GM12875 (cell line): ENCODE results near the gene ZPR1.

Experiments used
- H3K4me3 ChIP-seq: one replicate; pipeline ENCODE4 v1.5.1; 2011; ENCODE audit warnings: low read depth, low read length, control low read depth
- TF ChIP-seq, protein P1 (sequence below): IDR thresholded peaks from 2 replicates; pipeline ENCODE4 v1.5.1; 2011; ENCODE audit warnings: low read depth, mild to moderate bottlenecking, control low read depth, inconsistent platforms, low read length, moderate library complexity, borderline replicate concordance; ENCODE audit not compliant: insufficient read depth

The ZPR1 gene

DNA sequence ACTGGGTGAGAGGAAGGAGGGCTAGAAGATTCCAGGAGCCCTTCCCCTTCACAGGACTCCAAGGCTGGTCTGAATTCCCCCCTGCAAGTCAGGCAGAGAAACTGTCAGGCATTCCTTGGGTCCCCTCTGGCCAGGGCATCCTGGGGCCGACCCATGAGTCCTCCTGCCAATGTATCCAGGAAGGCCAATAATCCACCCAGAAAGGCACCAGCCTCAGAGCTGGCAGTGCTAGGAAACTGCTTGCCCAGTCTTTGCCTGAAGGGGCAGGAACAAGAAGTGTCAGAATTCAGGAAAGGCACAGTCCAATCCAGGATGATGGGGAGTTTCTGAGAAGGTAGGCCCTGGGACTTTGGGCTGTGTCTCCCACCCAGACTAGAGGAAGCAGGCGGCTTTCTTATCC, 56.0 kb downstream of the ZPR1 start:
- no peak overlapping the region for H3K4me3 ChIP-seq
- TF ChIP-seq, protein P1, sequence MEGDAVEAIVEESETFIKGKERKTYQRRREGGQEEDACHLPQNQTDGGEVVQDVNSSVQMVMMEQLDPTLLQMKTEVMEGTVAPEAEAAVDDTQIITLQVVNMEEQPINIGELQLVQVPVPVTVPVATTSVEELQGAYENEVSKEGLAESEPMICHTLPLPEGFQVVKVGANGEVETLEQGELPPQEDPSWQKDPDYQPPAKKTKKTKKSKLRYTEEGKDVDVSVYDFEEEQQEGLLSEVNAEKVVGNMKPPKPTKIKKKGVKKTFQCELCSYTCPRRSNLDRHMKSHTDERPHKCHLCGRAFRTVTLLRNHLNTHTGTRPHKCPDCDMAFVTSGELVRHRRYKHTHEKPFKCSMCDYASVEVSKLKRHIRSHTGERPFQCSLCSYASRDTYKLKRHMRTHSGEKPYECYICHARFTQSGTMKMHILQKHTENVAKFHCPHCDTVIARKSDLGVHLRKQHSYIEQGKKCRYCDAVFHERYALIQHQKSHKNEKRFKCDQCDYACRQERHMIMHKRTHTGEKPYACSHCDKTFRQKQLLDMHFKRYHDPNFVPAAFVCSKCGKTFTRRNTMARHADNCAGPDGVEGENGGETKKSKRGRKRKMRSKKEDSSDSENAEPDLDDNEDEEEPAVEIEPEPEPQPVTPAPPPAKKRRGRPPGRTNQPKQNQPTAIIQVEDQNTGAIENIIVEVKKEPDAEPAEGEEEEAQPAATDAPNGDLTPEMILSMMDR = no peak

DNA sequence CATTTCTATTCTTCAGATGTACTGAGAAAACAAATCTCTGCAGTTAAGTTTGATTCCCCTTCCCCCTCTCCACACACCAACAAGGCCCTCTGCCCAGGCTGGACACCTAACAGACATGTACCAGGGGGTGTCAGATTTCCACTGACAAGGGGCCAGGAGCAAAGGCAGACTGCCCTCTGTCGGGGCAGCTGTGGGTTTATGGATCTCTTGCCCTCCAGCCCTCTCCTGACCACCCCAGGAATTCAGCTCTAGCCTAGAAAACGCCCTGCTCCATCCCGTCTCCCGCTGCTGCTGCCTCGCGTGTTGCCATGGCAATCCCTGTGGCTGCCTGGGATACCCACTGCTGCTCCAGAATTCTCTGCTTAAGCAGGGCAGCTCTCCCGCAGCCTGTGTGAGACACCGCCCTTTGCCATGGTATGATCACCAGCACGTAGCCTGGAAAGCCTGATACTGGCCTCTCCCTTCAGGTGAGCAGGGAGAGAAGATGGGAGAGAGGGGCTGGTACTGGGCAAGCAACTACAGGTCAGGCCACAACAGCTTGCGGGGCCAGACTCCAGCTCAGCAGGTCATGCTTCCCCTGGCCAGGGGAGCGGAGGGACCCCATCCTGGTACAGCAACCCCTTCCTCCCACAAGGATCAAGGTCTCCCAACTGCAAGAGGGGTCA, 56.6 kb downstream of the ZPR1 start:
- no peak overlapping the region for H3K4me3 ChIP-seq
- TF ChIP-seq, protein P1 = no peak

DNA sequence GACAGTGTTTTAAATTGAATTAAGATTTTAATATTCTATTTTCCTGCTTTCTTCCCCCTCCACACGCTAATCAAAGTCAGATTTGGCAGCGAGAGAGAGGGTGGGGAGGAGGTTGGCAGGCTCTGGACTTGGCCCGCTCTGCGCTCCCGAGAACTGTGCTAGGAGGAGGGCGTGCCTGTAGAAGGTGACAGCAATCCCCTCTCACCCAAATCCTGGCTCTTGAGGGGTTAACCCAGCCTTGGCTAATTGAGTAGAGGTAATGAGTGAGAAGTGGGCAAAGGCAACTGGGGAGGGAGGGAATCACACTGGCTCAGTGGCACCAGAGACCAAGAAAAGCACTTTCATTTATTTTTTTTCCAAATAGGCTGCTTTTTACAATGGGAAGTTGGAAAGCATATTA, 57.2 kb downstream of the ZPR1 start:
- no peak overlapping the region for H3K4me3 ChIP-seq

DNA sequence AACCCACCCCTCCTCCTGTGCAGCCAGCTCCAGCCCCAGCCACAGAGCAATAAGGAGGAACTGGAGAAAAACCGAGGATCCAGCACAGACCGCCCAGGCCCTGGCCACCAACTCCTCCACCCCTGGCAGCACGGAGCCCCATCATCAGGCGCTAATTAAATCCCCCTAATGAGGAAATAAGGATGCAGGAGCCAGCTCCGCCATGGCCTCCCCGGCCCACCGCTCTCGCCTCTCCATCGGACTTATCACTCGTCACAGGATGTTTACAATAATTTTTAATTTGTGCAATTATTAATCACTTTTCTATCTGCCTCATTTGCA, 57.6 kb downstream of the ZPR1 start:
- TF ChIP-seq, protein P1 = no peak

More for the DNA sequence above, 57.2 kb downstream of the ZPR1 start:
- TF ChIP-seq, protein P1 = no peak

DNA sequence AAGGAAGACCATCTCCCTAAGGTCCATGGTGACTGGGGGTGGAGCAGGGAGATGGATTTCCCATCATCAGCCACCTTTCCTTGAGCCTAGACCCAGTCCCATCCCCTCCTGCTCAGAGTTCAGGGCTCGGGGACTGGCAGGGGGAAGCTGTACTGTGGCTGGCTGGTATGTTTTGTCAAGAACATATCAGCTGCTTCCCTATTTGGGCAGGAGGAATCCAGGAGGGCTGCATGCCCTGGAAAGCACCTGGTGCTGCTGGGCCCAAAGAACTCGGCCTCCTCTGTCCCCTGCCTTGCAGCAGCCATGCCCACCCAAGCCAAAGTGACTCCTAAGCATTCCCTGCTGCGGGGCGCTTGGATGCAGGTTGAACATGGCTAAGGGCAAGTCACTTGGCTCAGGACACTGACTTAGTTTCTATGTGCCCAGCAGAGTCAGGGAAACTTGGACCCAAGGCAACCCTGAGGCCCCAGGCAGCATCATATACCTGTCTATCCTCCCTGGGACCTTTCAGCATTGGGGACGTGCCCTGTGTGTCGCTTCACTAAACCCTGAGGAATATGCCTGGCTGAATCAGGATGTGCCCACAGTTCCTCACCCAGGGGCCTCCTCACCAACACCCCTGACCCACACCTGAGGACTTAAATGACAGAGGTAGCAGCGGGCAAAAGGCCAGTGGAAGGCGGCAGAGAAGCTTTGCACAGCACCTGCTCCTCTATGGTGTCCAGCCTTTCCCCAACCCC, 58.2 kb downstream of the ZPR1 start:
- TF ChIP-seq, protein P1 = no peak
- no peak overlapping the region for H3K4me3 ChIP-seq

More for the DNA sequence above, 57.6 kb downstream of the ZPR1 start:
- no peak overlapping the region for H3K4me3 ChIP-seq

DNA sequence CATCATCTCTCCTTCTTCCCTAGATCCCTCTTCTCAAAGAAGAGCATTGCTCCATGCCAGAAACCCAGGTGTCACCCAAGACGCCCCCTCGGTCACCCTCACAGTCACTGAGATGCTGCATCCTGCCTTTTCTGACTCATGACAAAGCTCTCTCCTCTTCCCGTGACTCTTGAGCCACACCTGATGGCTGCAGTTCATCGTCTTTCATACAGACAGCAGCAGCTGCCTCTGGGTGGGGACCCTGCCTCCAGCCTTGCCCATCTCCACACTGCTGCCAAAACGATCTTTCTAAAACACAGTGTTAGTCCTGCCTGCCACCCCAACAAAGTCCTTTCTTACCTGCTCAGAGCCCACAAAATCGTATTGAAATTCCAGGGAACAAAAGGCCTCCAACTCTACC, 59.8 kb downstream of the ZPR1 start:
- TF ChIP-seq, protein P1 = no peak
- no peak overlapping the region for H3K4me3 ChIP-seq

DNA sequence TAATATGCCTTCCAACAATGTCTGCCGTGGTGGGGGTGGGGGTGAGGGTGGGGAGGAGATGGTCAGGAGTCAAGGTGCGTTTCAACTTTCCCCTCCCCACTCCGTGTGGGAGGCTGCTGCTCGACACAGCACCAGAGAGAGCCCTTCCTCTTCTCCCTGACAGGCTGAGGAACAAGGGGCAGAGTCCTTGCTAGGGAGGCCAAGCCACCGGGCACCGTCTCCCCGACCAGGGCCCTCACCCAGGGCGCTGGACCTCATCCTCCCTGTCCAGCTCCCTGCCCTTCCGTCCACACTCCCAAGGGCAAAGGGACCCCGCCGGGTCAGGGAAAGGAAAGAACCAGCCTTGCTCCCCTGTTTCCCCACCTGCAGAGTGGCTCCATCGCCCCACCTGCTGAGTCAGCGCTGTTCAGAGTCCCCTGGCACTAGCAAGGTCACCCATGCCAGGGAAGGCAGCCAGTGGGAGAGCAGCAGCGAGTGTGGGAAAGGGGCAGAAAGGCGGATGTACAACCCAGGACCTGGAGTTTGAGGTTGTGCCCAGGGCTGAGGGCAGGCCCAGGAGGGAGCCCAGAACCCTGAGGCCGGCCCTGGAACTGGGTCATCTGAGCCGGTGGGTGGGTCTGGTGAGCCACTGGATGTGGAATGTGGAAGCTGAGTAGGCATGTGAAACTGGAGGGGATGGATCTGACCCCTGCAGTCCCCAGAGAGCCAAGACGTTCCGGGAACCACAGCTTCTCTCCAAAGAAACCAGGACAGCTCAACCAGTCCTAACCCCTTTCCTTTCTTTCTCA, 62.2 kb downstream of the ZPR1 start:
- TF ChIP-seq, protein P1 = no peak
- no peak overlapping the region for H3K4me3 ChIP-seq
